Smooth muscle cell (in vitro differentiated cells): ENCODE data around the gene RAD54L. TPM values are rescaled to one million over a fixed set of nuclear protein-coding genes. Genes with fewer than 3 reads are reported as not detected.
A peak's percentile ranks its signal among the peaks of the same experiment; 100 is the strongest.

ENCODE experiments used
- DNase-seq: peaks from one replicate; lab custom pipeline; 2025; ENCODE audit not compliant: unreplicated experiment; lab: John Stamatoyannopoulos, UW
- H2AFZ ChIP-seq: fragments of 200-600 bp; sonication (generic); 2 replicates; pipeline ENCODE4 v1.6.0; 2016; ENCODE audit warnings: antibody characterized with exemption, low read depth, mild to moderate bottlenecking
- H3F3A ChIP-seq: fragments of 200-600 bp; sonication (generic); 2 replicates; pipeline ENCODE4 v1.6.0; 2017; ENCODE audit warnings: antibody characterized with exemption, low read depth
- H3K27ac ChIP-seq: fragments of 200-600 bp; sonication (generic); 2 replicates; pipeline ENCODE4 v1.5.1; 2016; ENCODE audit warnings: low read depth, mild to moderate bottlenecking
- H3K27me3 ChIP-seq: fragments of 200-600 bp; sonication (generic); 2 replicates; pipeline ENCODE4 v1.6.1; 2016; ENCODE audit warnings: low read depth, mild to moderate bottlenecking
- H3K36me3 ChIP-seq: fragments of 200-600 bp; sonication (generic); 2 replicates; pipeline ENCODE4 v1.5.1; 2016; ENCODE audit warnings: low read depth
- H3K4me1 ChIP-seq: fragments of 200-600 bp; sonication (generic); 2 replicates; pipeline ENCODE4 v1.5.1; 2016; ENCODE audit warnings: low read depth
- H3K4me2 ChIP-seq: fragments of 200-600 bp; sonication (generic); 2 replicates; pipeline ENCODE4 v1.6.0; 2016; ENCODE audit warnings: mild to moderate bottlenecking
- H3K4me3 ChIP-seq: fragments of 200-600 bp; sonication (generic); 2 replicates; pipeline ENCODE4 v1.5.1; 2016; ENCODE audit warnings: mild to moderate bottlenecking
- H3K79me2 ChIP-seq: fragments of 200-600 bp; sonication (generic); 2 replicates; pipeline ENCODE4 v1.6.0; 2016; ENCODE audit warnings: low read depth, mild to moderate bottlenecking
- H3K9ac ChIP-seq: fragments of 200-600 bp; sonication (generic); 2 replicates; pipeline ENCODE4 v1.6.0; 2016; ENCODE audit warnings: low read depth
- H3K9me3 ChIP-seq: fragments of 200-600 bp; sonication (generic); replicated peaks from 2 replicates; pipeline ENCODE4 v1.5.1; 2016; ENCODE audit warnings: low read depth
- H4K20me1 ChIP-seq: fragments of 200-600 bp; sonication (generic); 2 replicates; pipeline ENCODE4 v1.6.0; 2016; ENCODE audit warnings: low read depth
- CTCF ChIP-seq: fragments of 200-600 bp; sonication (generic); IDR thresholded peaks from 2 replicates; pipeline ENCODE4 v1.5.1; 2017; ENCODE audit warnings: borderline replicate concordance, mild to moderate bottlenecking, antibody characterized with exemption; ENCODE audit not compliant: insufficient read depth, poor library complexity, severe bottlenecking
- WGBS: methylation state at CpG from one replicate; pipeline ENCODE4 v1.1.7; 2016; ENCODE audit warnings: low lambda C conversion rate; 5-methylcytosine and 5-hydroxymethylcytosine counted together
- polyA plus RNA-seq: library from polyadenylated mRNA; unstranded; fragments of >200 nt; fragmentation: Nextera tagmentation; extraction: Ambion mirVana; gene quantifications from 2 replicates; pipeline ENCODE4 v1.2.1, GENCODE V29; 2016
- total RNA-seq: library from RNA; depleted of rRNA; stranded (reverse); fragments of >200 nt; gene quantifications from 2 replicates; pipeline ENCODE4 v1.2.3, GENCODE V29; 2014

The RAD54L gene
- total and polyA plus RNA-seq, 2 experiments from 2014 or later, result 4.9 to 5.6 TPM

DNA sequence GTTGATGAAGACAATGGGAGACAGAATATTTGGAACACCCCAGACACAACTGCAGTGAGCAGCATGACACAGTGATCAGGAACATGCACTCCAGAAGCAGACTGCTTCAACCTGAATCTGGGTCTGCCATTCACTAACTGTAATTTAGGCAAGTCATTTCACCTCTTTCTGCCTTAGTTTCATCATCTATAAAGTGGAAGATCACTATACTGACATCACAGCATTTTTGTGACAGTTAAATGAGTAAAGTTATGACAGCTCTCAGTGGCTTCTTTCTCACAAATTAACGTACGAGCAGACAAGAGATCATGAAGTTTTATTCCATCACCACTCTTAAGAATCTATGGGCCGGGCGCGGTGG is 41.6 kb downstream of the RAD54L start:
- H3K4me3 ChIP-seq, result no peak overlapping the region
- no peaks in the 10 kb centered on the region for H3K4me1 ChIP-seq
- no peak for DNase-seq
- no peak overlapping the region for H3K4me2 ChIP-seq
- peaks cover 4% of the 10 kb centered on the region for H3K36me3 ChIP-seq
- H3F3A ChIP-seq, result no peaks in the 10 kb centered on the region
- peak overlapping the region; percentile 70 for H3K27ac ChIP-seq
- 100% methylated on average over 5 of the region's 5 CpGs for WGBS
- no peak overlapping the region for H2AFZ ChIP-seq
- no peak overlapping the region for H3K9ac ChIP-seq
- H4K20me1 ChIP-seq, result peaks cover 28% of the 10 kb centered on the region
- peaks cover 10% of the 10 kb centered on the region for H3K79me2 ChIP-seq
- no peaks in the 10 kb centered on the region for H3K9me3 ChIP-seq
- no peak for TF ChIP-seq CTCF
- H3K27me3 ChIP-seq, result no peaks in the 10 kb centered on the region

DNA sequence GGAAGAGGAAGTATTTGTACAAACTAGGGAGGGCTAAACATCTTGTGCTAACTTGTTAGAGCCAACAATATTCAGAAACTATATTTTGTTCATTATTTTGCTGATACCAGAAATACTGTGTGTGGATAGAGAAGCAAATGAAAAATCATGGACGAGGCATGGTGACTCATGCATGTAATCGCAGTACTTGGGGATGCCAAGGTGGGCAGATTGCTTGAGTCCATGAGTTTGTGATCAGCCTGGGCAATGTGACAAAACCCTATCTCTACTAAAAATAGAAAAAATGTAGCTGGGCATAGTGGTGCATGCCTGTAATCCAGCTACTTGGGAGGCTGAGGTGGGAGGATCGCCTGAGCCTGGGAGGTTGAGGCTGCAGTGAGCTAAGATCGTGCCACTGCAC is 42.4 kb downstream of the RAD54L start:
- 88% methylated on average over 4 of the region's 4 CpGs for WGBS
- no peak overlapping the region for H3K9ac ChIP-seq
- H4K20me1 ChIP-seq, result peaks cover 21% of the 10 kb centered on the region
- H3K4me1 ChIP-seq, result no peaks in the 10 kb centered on the region
- H3K79me2 ChIP-seq, result peaks cover 18% of the 10 kb centered on the region
- no peak for TF ChIP-seq CTCF
- no peak overlapping the region for H3K4me3 ChIP-seq
- H3K9me3 ChIP-seq, result no peaks in the 10 kb centered on the region
- no peak for DNase-seq
- no peaks in the 10 kb centered on the region for H3F3A ChIP-seq
- no peak overlapping the region for H3K27ac ChIP-seq
- peaks cover 9% of the 10 kb centered on the region for H3K36me3 ChIP-seq
- no peak overlapping the region for H3K4me2 ChIP-seq
- no peaks in the 10 kb centered on the region for H3K27me3 ChIP-seq
- H2AFZ ChIP-seq, result no peak overlapping the region

DNA sequence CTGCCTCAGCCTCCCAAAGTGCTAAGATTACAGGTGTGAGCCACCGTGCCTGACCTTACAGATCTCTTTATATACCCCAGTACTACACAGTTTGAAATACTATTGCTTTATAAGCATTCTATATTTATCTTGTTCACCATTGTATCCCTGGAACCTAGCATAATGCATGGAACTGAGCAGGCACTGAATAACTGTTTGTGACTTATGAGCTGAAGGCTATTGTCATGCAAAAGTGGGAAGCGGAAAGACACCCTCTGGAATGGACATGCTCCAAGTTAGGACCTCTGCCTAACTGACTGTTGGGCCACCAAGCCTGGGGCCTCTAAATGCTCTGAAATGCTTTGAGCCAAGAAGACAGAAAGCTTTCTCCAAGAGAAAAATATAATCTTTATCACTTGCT is 47.7 kb downstream of the RAD54L start:
- 99% methylated on average over 2 of the region's 2 CpGs for WGBS
- Histone ChIP-seq H2AFZ (no peak overlapping the region), H3K79me2 (peaks cover 61% of the 10 kb centered on the region), H3K4me3 (no peak overlapping the region), H3K4me1 (peaks cover 2% of the 10 kb centered on the region), H3K9ac (no peak overlapping the region), H3K9me3 (no peaks in the 10 kb centered on the region), H3F3A (peaks cover under 1% of the 10 kb centered on the region), H3K4me2 (no peak overlapping the region), H4K20me1 (peaks cover 51% of the 10 kb centered on the region), H3K27ac (no peak overlapping the region), H3K36me3 (peaks cover 16% of the 10 kb centered on the region), H3K27me3 (no peaks in the 10 kb centered on the region)
- DNase-seq, result no peak
- TF ChIP-seq CTCF, result no peak

DNA sequence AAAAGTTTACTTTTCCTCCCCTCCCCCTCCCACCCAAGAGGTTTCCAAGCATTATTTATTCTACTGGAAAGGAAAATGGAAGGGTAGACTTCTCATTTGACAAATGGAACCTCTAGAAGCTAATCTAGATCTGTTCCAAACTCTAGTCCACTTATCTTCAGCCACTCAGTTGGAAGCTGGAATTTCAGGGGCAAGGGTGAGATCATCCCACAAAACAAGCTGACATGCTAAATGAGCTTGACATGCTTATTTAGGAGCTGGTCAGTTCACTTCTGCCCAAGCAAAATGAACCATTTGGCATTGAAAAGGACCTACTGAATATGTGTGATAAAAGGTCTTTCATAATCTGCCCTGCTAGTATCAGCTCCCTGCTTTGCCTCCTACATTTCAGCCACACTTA is 50.8 kb downstream of the RAD54L start:
- H3K4me2 ChIP-seq, result no peak overlapping the region
- TF ChIP-seq CTCF, result no peak

More for the DNA sequence above, 50.8 kb downstream of the RAD54L start:
- H3F3A ChIP-seq, result peaks cover 9% of the 10 kb centered on the region
- peaks cover 85% of the 10 kb centered on the region for H3K79me2 ChIP-seq
- DNase-seq, result no peak
- peaks cover 14% of the 10 kb centered on the region for H3K4me1 ChIP-seq
- H4K20me1 ChIP-seq, result peaks cover 62% of the 10 kb centered on the region
- no peaks in the 10 kb centered on the region for H3K9me3 ChIP-seq
- no peak overlapping the region for H2AFZ ChIP-seq
- H3K27me3 ChIP-seq, result no peaks in the 10 kb centered on the region
- peak overlapping the region; percentile 15 for H3K27ac ChIP-seq
- no peak overlapping the region for H3K4me3 ChIP-seq
- peaks cover 16% of the 10 kb centered on the region for H3K36me3 ChIP-seq
- no peak overlapping the region for H3K9ac ChIP-seq
